Measurements from ENCODE around the gene CFAP99. TPM values are rescaled to one million over a fixed set of nuclear protein-coding genes. Genes with fewer than 3 reads are reported as not detected.

CFAP99 gene
- total RNA-seq, 1 donor from 2014 or later = not detected

DNA sequence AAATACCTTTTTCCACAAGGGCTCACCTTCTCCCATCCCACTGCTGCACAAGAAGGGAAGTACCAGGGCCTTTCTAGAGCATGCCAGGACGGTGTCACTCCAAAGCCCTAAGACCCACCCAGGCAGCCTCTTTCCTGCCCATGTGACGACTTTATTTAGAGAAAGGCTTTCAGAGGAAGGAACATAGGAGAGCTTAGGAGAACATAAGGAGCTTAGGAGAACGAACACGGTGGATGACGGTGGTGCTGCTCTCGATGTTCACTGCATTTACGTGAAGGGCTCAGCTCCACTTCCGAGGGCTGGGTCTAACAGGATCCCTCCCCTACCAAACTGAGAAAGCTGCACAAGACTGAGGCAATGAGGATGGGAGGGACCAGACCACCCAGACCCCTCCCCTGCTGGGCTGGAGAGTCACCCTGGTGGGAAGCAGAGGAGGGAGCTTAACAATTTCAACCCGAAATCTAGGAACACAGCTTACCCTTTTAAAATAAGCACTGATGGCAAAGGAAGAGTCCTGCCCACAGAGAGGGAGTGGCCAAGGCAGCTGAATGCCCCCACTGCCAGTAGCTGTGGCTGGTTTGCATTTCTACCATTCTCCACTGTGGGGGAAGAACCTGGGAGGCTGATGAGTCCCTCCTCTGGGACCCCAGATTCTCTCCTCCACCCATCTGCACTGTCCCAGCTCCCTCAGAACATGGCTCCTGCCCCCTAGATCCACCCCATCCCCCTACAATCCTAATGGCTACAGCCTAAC is 30.1 kb upstream of the CFAP99 start:
- Histone ChIP-seq H3F3A (ENCODE audit: low read depth) (peaks cover 12% of the 10 kb centered on the region), H3K27ac (no peak overlapping the region), H3K36me3 (no peaks in the 10 kb centered on the region), H2AFZ (replicated peaks) (no peak overlapping the region), H3K4me2 (no peak overlapping the region), H4K20me1 (ENCODE audit: low read depth) (no peaks in the 10 kb centered on the region), H3K4me3 (no peak overlapping the region), H3K4me1 (peaks cover 41% of the 10 kb centered on the region), H3K9me3 (ENCODE audit: low read depth) (no peaks in the 10 kb centered on the region), H3K9ac (no peak overlapping the region), H3K27me3 (peaks cover 9% of the 10 kb centered on the region), H3K79me2 (ENCODE audit: low read depth) (no peaks in the 10 kb centered on the region)
- no peak overlapping the region for H3K27ac Mint-ChIP-seq
- H3K4me3 Mint-ChIP-seq = no peak overlapping the region
- TF ChIP-seq, protein P1, sequence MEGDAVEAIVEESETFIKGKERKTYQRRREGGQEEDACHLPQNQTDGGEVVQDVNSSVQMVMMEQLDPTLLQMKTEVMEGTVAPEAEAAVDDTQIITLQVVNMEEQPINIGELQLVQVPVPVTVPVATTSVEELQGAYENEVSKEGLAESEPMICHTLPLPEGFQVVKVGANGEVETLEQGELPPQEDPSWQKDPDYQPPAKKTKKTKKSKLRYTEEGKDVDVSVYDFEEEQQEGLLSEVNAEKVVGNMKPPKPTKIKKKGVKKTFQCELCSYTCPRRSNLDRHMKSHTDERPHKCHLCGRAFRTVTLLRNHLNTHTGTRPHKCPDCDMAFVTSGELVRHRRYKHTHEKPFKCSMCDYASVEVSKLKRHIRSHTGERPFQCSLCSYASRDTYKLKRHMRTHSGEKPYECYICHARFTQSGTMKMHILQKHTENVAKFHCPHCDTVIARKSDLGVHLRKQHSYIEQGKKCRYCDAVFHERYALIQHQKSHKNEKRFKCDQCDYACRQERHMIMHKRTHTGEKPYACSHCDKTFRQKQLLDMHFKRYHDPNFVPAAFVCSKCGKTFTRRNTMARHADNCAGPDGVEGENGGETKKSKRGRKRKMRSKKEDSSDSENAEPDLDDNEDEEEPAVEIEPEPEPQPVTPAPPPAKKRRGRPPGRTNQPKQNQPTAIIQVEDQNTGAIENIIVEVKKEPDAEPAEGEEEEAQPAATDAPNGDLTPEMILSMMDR (IDR thresholded peaks at IDR 0.05) = no peak
- TF ChIP-seq EZH2 (IDR thresholded peaks at IDR 0.05) (no peak), EZH2phosphoT487 (IDR thresholded peaks at IDR 0.05) (no peak)
- DNase-seq (ENCODE audit: low spot score) = no peak
- H3K9me3 Mint-ChIP-seq = no peaks in the 10 kb centered on the region
- peaks cover 46% of the 10 kb centered on the region for H3K4me1 Mint-ChIP-seq
- peaks cover 16% of the 10 kb centered on the region for H3K27me3 Mint-ChIP-seq (ENCODE audit: insufficient read depth, low read depth)
- H3K36me3 Mint-ChIP-seq = no peaks in the 10 kb centered on the region

DNA sequence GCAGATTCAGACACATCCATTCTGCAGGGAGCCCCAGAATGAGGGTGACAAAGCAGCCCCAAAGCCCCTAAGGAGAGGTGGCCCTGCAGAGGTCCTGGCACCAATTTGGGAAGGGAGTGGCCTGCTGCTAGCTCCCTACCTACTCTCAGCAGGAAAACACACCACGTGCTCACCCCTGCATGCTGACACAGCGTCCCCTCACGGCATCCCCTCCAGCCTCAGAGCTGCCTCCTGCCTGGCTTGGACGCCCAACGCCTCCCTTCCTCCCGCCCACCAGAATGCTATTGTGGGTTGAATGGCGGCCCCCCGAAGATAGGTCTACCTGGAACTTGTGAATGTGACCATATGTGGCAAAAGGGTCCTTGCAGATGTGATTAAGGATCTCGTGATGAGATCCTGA is 29.1 kb upstream of the CFAP99 start:
- no peak overlapping the region for H3K27ac Mint-ChIP-seq
- no peaks in the 10 kb centered on the region for H3K9me3 Mint-ChIP-seq
- peaks cover 12% of the 10 kb centered on the region for H3F3A ChIP-seq (ENCODE audit: low read depth)
- no peaks in the 10 kb centered on the region for H3K9me3 ChIP-seq (ENCODE audit: low read depth)
- H3K4me1 Mint-ChIP-seq = peaks cover 45% of the 10 kb centered on the region
- no peaks in the 10 kb centered on the region for H4K20me1 ChIP-seq (ENCODE audit: low read depth)
- peaks cover 9% of the 10 kb centered on the region for H3K27me3 ChIP-seq
- no peak overlapping the region for H3K9ac ChIP-seq
- H3K36me3 ChIP-seq = no peaks in the 10 kb centered on the region
- no peak overlapping the region for H3K4me2 ChIP-seq
- no peaks in the 10 kb centered on the region for H3K36me3 Mint-ChIP-seq
- no peaks in the 10 kb centered on the region for H3K79me2 ChIP-seq (ENCODE audit: low read depth)
- no peak overlapping the region for H2AFZ ChIP-seq (replicated peaks)
- no peak overlapping the region for H3K27ac ChIP-seq
- H3K27me3 Mint-ChIP-seq (ENCODE audit: insufficient read depth, low read depth) = peaks cover 25% of the 10 kb centered on the region
- DNase-seq (ENCODE audit: low spot score) = no peak
- H3K4me3 Mint-ChIP-seq = no peak overlapping the region
- peaks cover 47% of the 10 kb centered on the region for H3K4me1 ChIP-seq
- TF ChIP-seq, protein P1 (IDR thresholded peaks at IDR 0.05) = no peak
- TF ChIP-seq EZH2 (IDR thresholded peaks at IDR 0.05) = no peak
- TF ChIP-seq EZH2phosphoT487 (IDR thresholded peaks at IDR 0.05) = no peak
- H3K4me3 ChIP-seq = no peak overlapping the region

DNA sequence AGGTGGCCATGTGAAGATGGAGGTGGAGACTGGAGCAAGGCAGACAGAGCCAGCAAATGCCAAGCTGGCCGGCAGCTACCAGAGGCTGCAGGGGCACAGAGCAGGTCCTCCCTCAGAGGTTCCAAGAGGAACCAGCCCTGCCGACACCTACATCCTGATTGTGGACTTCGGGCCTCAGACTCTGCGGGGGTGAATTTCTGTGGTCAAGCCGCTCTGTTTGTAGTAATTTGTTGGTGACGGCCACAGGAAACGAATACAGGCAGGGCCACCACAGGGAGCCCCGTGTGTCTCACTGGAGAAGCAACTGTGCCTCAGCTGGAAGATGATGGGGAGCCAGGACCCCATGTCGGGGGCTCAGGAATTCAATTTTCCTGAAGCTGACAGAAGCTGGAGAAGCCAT is 28.6 kb upstream of the CFAP99 start:
- H3K4me1 Mint-ChIP-seq = peaks cover 46% of the 10 kb centered on the region

More for the DNA sequence above, 28.6 kb upstream of the CFAP99 start:
- Histone ChIP-seq H3K4me3 (no peak overlapping the region), H3K4me2 (no peak overlapping the region), H3K4me1 (peaks cover 43% of the 10 kb centered on the region), H3K27me3 (peaks cover 9% of the 10 kb centered on the region), H3K9me3 (ENCODE audit: low read depth) (no peaks in the 10 kb centered on the region), H3K36me3 (no peaks in the 10 kb centered on the region), H3K27ac (no peak overlapping the region), H3K79me2 (ENCODE audit: low read depth) (no peaks in the 10 kb centered on the region), H2AFZ (replicated peaks) (no peak overlapping the region), H4K20me1 (ENCODE audit: low read depth) (no peaks in the 10 kb centered on the region), H3F3A (ENCODE audit: low read depth) (peaks cover 9% of the 10 kb centered on the region), H3K9ac (no peak overlapping the region)
- DNase-seq (ENCODE audit: low spot score) = no peak
- Mint-ChIP-seq H3K36me3 (no peaks in the 10 kb centered on the region), H3K4me3 (no peak overlapping the region), H3K9me3 (no peaks in the 10 kb centered on the region), H3K27me3 (ENCODE audit: insufficient read depth, low read depth) (peaks cover 25% of the 10 kb centered on the region), H3K27ac (no peak overlapping the region)
- TF ChIP-seq EZH2phosphoT487 (IDR thresholded peaks at IDR 0.05) = no peak
- TF ChIP-seq EZH2 (IDR thresholded peaks at IDR 0.05) = no peak
